Nephron progenitor cell (in vitro differentiated cells): Measurements from ENCODE around the gene CELF4.
A peak's percentile ranks its signal among the peaks of the same experiment; 100 is the strongest.

Experiments used
- DNase-seq: peaks from one replicate; pipeline ENCODE4 v3.0.0; 2021
- H3K27ac Mint-ChIP-seq: 2 replicates; pipeline ENCODE4 v1.8.0; 2021; ENCODE audit warnings: mild to moderate bottlenecking, moderate library complexity, mixed read lengths
- H3K27me3 Mint-ChIP-seq: 2 replicates; pipeline ENCODE4 v1.8.0; 2021; ENCODE audit warnings: mild to moderate bottlenecking, low read depth, mixed read lengths; ENCODE audit not compliant: poor library complexity
- H3K36me3 Mint-ChIP-seq: 2 replicates; pipeline ENCODE4 v1.8.0; 2021; ENCODE audit warnings: low read depth, mixed read lengths
- H3K4me1 Mint-ChIP-seq: 2 replicates; pipeline ENCODE4 v1.8.0; 2021; ENCODE audit warnings: mixed read lengths
- H3K4me3 Mint-ChIP-seq: 2 replicates; pipeline ENCODE4 v1.8.0; 2021; ENCODE audit warnings: mild to moderate bottlenecking, moderate library complexity, mixed read lengths
- H3K9me3 Mint-ChIP-seq: 2 replicates; pipeline ENCODE4 v1.8.0; 2021; ENCODE audit warnings: mild to moderate bottlenecking, moderate library complexity, mixed read lengths
- CTCF ChIP-seq: fragments of 200-600 bp; sonication (generic); IDR thresholded peaks from 2 replicates; pipeline ENCODE4 v1.5.0; 2021; ENCODE audit warnings: antibody characterized with exemption

The CELF4 gene

GRCh38 chr18:37554399-37554787 lies 11.2 kb downstream of the CELF4 start:
- no peaks in the 10 kb centered on the region for H3K36me3 Mint-ChIP-seq
- no peaks in the 10 kb centered on the region for H3K9me3 Mint-ChIP-seq
- DNase-seq, result no peak
- H3K4me3 Mint-ChIP-seq, result no peak overlapping the region
- H3K4me1 Mint-ChIP-seq, result no peaks in the 10 kb centered on the region
- H3K27ac Mint-ChIP-seq, result no peak overlapping the region
- H3K27me3 Mint-ChIP-seq, result peaks cover 50% of the 10 kb centered on the region
- no peak for TF ChIP-seq CTCF

DNA sequence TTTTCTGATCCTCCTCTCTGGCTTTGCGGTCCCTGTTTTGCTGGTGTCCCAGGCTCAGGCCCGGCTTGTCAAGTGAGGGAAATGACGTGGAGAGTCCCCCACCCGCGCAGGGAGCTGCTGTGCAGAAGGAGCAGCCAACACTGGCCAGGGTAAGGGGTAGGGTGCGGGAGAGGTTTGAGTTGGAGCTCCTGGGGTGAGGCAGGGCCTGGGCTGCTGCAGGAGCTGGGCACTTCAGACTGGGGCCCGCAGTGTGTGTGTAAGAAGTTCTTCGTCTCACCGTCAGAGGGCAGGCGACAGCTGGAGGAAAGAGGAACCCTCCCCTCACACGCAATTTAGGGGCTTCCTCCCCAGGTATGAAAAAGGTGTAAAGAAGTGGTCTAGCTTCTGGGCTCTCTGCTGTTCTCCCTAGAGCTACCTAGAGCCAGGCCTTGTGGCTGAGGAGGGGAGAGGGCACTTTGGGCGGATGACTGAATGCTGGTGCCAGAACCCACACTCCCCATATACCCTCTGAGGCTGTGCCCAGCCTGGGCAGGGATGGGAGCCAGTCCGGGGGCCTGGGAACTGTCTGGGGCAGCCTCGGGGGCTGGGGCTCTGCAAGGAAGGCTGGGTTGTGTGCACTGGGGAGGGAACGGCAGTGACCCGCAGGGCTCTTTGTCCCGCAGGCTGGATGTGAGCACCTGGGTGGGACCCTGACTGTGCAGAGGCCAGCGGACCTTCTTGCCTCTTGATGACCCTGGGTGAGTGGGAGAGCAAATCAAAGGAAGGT lies 11.8 kb downstream of the CELF4 start:
- TF ChIP-seq CTCF, result peak; percentile 47
- Mint-ChIP-seq H3K4me1 (no peaks in the 10 kb centered on the region), H3K36me3 (no peaks in the 10 kb centered on the region), H3K9me3 (no peaks in the 10 kb centered on the region), H3K27me3 (peaks cover 44% of the 10 kb centered on the region), H3K4me3 (no peak overlapping the region), H3K27ac (no peak overlapping the region)
- DNase-seq, result peak; percentile 36

DNA sequence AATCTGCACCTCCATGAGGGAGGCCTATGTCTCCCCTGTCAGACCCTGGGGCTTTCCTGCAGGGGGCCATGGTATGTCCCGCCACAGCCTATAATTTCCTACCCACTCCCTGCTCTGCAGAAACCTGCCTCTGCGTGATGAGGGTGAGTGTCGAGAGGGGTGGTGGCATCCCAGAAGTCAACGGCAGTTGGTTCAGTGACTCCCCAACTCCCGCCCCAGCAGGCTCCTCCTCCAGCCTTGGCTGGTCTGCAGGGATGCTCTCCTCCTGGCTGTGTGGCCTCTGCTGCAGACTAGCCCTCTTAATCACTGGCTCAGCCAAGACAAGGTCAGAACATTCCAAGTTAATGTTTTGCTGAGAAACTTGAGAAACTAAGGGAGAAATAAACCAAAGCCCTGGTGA lies 13.3 kb downstream of the CELF4 start:
- peaks cover 5% of the 10 kb centered on the region for H3K4me1 Mint-ChIP-seq
- DNase-seq, result no peak
- H3K27ac Mint-ChIP-seq, result no peak overlapping the region
- H3K9me3 Mint-ChIP-seq, result no peaks in the 10 kb centered on the region
- H3K4me3 Mint-ChIP-seq, result no peak overlapping the region
- H3K36me3 Mint-ChIP-seq, result no peaks in the 10 kb centered on the region
- no peak for TF ChIP-seq CTCF
- peaks cover 34% of the 10 kb centered on the region for H3K27me3 Mint-ChIP-seq

DNA sequence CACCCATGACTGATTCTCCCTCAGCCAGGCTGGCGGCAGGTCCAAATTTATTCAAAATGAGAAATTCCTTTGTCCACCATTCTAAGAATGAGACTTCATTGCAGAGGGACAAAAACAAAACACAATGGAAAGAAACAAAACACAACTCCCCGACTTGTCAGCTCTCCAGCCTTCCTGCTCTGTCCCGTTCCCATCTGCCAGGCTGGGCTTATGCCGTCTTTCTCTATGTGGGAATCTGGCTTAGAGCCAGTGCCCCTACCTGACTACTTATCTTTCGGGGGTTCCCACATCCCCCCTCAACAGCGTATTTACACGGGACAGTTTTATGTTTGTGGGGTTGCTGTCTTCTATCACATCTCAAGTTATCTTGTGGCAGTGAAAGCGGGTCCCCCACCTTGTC lies 13.8 kb downstream of the CELF4 start:
- H3K9me3 Mint-ChIP-seq, result no peaks in the 10 kb centered on the region
- DNase-seq, result no peak
- H3K27me3 Mint-ChIP-seq, result peaks cover 32% of the 10 kb centered on the region
- H3K4me3 Mint-ChIP-seq, result no peak overlapping the region
- TF ChIP-seq CTCF, result no peak
- no peak overlapping the region for H3K27ac Mint-ChIP-seq
- peaks cover 5% of the 10 kb centered on the region for H3K4me1 Mint-ChIP-seq
- H3K36me3 Mint-ChIP-seq, result no peaks in the 10 kb centered on the region

DNA sequence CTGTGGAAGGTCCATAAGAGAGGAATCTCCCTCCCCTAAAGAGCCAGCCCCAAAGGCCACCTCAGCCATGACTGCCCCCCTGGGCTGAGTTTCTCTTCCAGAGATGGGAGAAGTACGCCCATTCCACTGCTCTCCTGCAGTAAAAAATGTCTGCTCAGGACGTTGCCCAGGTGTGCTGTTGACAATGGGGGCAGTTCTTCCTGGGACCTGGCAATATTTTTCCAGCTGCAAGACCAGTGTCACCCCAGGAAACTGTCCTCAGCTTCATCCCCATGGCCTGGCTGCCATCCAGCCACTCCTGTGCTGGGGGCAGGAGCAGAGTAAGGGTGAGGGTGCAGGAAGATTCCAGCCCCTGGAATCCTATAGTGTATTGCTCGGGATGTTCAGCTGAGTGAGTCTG lies 14.3 kb downstream of the CELF4 start:
- Mint-ChIP-seq H3K27ac (no peak overlapping the region), H3K27me3 (peaks cover 32% of the 10 kb centered on the region), H3K9me3 (no peaks in the 10 kb centered on the region), H3K36me3 (no peaks in the 10 kb centered on the region), H3K4me3 (no peak overlapping the region), H3K4me1 (peaks cover 5% of the 10 kb centered on the region)
- no peak for DNase-seq
- TF ChIP-seq CTCF, result no peak
